H1 (cell line): ENCODE results near the gene TMEM250. TPM values are rescaled to one million over a fixed set of nuclear protein-coding genes. Genes with fewer than 3 reads are reported as not detected.

Experiments
- CTCF ChIA-PET: fragments of 300-600 bp; sonication (Branson Sonifier 250); formaldehyde crosslinking; loops from one replicate; lab custom pipeline; 2021; ENCODE audit not compliant: partially characterized antibody; lab: Charles Lee
- POLR2A ChIA-PET: fragments of 300-600 bp; sonication (Branson Sonifier 250); formaldehyde crosslinking; loops from one replicate; lab custom pipeline; 2021; ENCODE audit warnings: inconsistent platforms; ENCODE audit not compliant: partially characterized antibody; lab: Charles Lee
- DNase-seq, 2 experiments: peaks; one replicate each; pipeline versions ENCODE4 v3.0.0 to v3.0.0-alpha.2; 2010 to 2022; ENCODE audit warnings: low spot score in 2 of 2, low read depth in 1 of 2, mixed read lengths in 1 of 2
- FAIRE-seq: peaks from 2 replicates; lab custom pipeline; 2011; peaks lifted over from hg19 to GRCh38; lab: Jason Lieb, UNC
- H2AFZ ChIP-seq: 2 replicates; pipeline ENCODE4 v1.8.1; 2012; ENCODE audit warnings: low read length, inconsistent platforms
- H2AK5ac ChIP-seq: 2 replicates; pipeline ENCODE4 v1.6.1; 2013; ENCODE audit warnings: low read depth, low read length
- H2BK120ac ChIP-seq: replicated peaks from 2 replicates; pipeline ENCODE3; 2013; ENCODE audit warnings: low read depth, low read length, inconsistent platforms
- H2BK12ac ChIP-seq: 2 replicates; pipeline ENCODE4 v1.6.1; 2013; ENCODE audit warnings: low read depth, low read length
- H2BK15ac ChIP-seq: 2 replicates; pipeline ENCODE4 v1.6.1; 2013; ENCODE audit warnings: low read length
- H2BK20ac ChIP-seq: 2 replicates; pipeline ENCODE4 v1.6.1; 2013; ENCODE audit warnings: low read length
- H2BK5ac ChIP-seq: 2 replicates; pipeline ENCODE4 v1.6.1; 2013; ENCODE audit warnings: low read depth, low read length
- H3K14ac ChIP-seq: 2 replicates; pipeline ENCODE4 v1.6.1; 2013; ENCODE audit warnings: inconsistent platforms; ENCODE audit not compliant: insufficient read length
- H3K18ac ChIP-seq: 2 replicates; pipeline ENCODE4 v1.6.1; 2013; ENCODE audit warnings: low read length; ENCODE audit errors: extremely low read depth
- H3K23ac ChIP-seq: 2 replicates; pipeline ENCODE4 v1.6.1; 2013; ENCODE audit warnings: inconsistent platforms; ENCODE audit not compliant: insufficient read length
- H3K23me2 ChIP-seq: 2 replicates; pipeline ENCODE4 v1.6.1; 2013; ENCODE audit warnings: low read depth, low read length
- H3K27ac ChIP-seq: 2 replicates; pipeline ENCODE4 v1.6.1; 2011; ENCODE audit warnings: low read depth, low read length, inconsistent platforms
- H3K27me3 ChIP-seq, 4 experiments: replicated peaks in 1 of 4; 1 replicate in 1 of 4; 2 replicates in 3 of 4; pipeline versions ENCODE4 v1.6.1 to v1.8.1; 2011 to 2013; ENCODE audit warnings: low read length in 3 of 4, mild to moderate bottlenecking in 3 of 4, inconsistent platforms in 2 of 4, mixed read lengths in 2 of 4, moderate library complexity in 1 of 4; ENCODE audit not compliant: control insufficient read depth in 3 of 4, insufficient read depth in 3 of 4; ENCODE audit errors: extremely low read depth in 1 of 4
- H3K36me3 ChIP-seq, 4 experiments: 2 replicates each; pipeline versions ENCODE4 v1.6.1 to v1.8.1; 2011 to 2013; ENCODE audit warnings: mild to moderate bottlenecking in 4 of 4, low read length in 3 of 4, moderate library complexity in 2 of 4, control low read depth in 1 of 4, inconsistent platforms in 1 of 4; ENCODE audit not compliant: insufficient read depth in 4 of 4, control insufficient read depth in 2 of 4
- H3K4ac ChIP-seq: replicated peaks from 2 replicates; pipeline ENCODE3; 2013; ENCODE audit warnings: low read length, low read depth, mixed read lengths, inconsistent platforms; ENCODE audit not compliant: insufficient read length
- H3K4me1 ChIP-seq, 4 experiments: replicated peaks in 1 of 4; 1 replicate in 1 of 4; 2 replicates in 3 of 4; pipeline versions ENCODE4 v1.6.1 to v1.8.1; 2011 to 2013; ENCODE audit warnings: low read length in 3 of 4, inconsistent platforms in 2 of 4, mixed read lengths in 1 of 4; ENCODE audit not compliant: insufficient read depth in 4 of 4, control insufficient read depth in 3 of 4
- H3K4me2 ChIP-seq, 2 experiments: 2 replicates each; pipeline versions ENCODE4 v1.6.1 to v1.8.1; 2011 to 2013; ENCODE audit warnings: low read depth in 2 of 2, low read length in 2 of 2, control low read depth in 1 of 2, inconsistent platforms in 1 of 2, mild to moderate bottlenecking in 1 of 2; ENCODE audit not compliant: insufficient read depth in 1 of 2
- H3K4me3 ChIP-seq, 4 experiments: fragments of 200-600, 300-600 bp in 1 of 4; sonication (generic), shearing (Covaris generic), sonication (Bioruptor Twin) in 1 of 4; 2 replicates each; pipeline versions ENCODE4 v1.5.1 to v1.8.1; 2011 to 2016; ENCODE audit warnings: low read length in 4 of 4, low read depth in 3 of 4, control low read depth in 2 of 4, inconsistent platforms in 2 of 4, mild to moderate bottlenecking in 2 of 4, mixed read lengths in 1 of 4, moderate library complexity in 1 of 4; ENCODE audit not compliant: insufficient read depth in 2 of 4; ENCODE audit errors: extremely low read depth in 1 of 4
- H3K56ac ChIP-seq: replicated peaks from 2 replicates; pipeline ENCODE3; 2013; ENCODE audit warnings: low read depth, mild to moderate bottlenecking, mixed read lengths, low read length, inconsistent platforms; ENCODE audit not compliant: insufficient read length
- H3K79me1 ChIP-seq: 2 replicates; pipeline ENCODE4 v1.6.1; 2013; ENCODE audit warnings: low read depth, low read length, control low read depth
- H3K79me2 ChIP-seq, 2 experiments: 2 replicates each; pipeline versions ENCODE4 v1.6.1 to v1.8.1; 2012 to 2013; ENCODE audit warnings: low read length in 2 of 2, mild to moderate bottlenecking in 2 of 2, inconsistent platforms in 1 of 2; ENCODE audit not compliant: insufficient read depth in 2 of 2, control insufficient read depth in 1 of 2
- H3K9ac ChIP-seq, 4 experiments: replicated peaks in 1 of 4; 1 replicate in 1 of 4; 2 replicates in 3 of 4; pipeline versions ENCODE4 v1.6.1 to v1.8.1; 2011 to 2013; ENCODE audit warnings: low read depth in 3 of 4, low read length in 3 of 4, control low read depth in 2 of 4, mild to moderate bottlenecking in 2 of 4, moderate library complexity in 2 of 4, inconsistent platforms in 1 of 4; ENCODE audit errors: extremely low read depth in 1 of 4
- H3K9me3 ChIP-seq, 2 experiments: 2 replicates each; pipeline versions ENCODE4 v1.6.1 to v1.8.1; 2012 to 2013; ENCODE audit warnings: mild to moderate bottlenecking in 2 of 2, moderate library complexity in 2 of 2, control low read depth in 1 of 2, inconsistent platforms in 1 of 2, low read depth in 1 of 2, low read length in 1 of 2, mixed read lengths in 1 of 2; ENCODE audit not compliant: insufficient read depth in 2 of 2
- H4K20me1 ChIP-seq, 2 experiments: replicated peaks in 1 of 2; 2 replicates each; pipeline versions ENCODE3 to v1.8.1; 2011 to 2013; ENCODE audit warnings: inconsistent platforms in 2 of 2, low read length in 2 of 2, mild to moderate bottlenecking in 1 of 2; ENCODE audit not compliant: insufficient read depth in 2 of 2, control insufficient read depth in 1 of 2
- H4K5ac ChIP-seq: 2 replicates; pipeline ENCODE4 v1.6.1; 2013; ENCODE audit warnings: low read length, low read depth, mixed read lengths, inconsistent platforms; ENCODE audit not compliant: insufficient read length
- H4K8ac ChIP-seq: 2 replicates; pipeline ENCODE4 v1.8.0; 2013; ENCODE audit warnings: mild to moderate bottlenecking, moderate library complexity, low read length, inconsistent platforms; ENCODE audit not compliant: insufficient read depth; ENCODE audit errors: extremely low read depth
- H4K91ac ChIP-seq: replicated peaks from 2 replicates; pipeline ENCODE3; 2013; ENCODE audit warnings: low read length, mixed read lengths, inconsistent platforms; ENCODE audit not compliant: insufficient read length
- GABPA ChIP-seq: IDR thresholded peaks from 2 replicates; pipeline ENCODE4 v1.6.1; 2011; ENCODE audit warnings: mild to moderate bottlenecking, low read length, moderate library complexity, borderline replicate concordance; ENCODE audit not compliant: insufficient read depth
- KDM1A ChIP-seq: fragments of 200-600, 300-600 bp; sonication (generic); IDR thresholded peaks from 2 replicates; pipeline ENCODE4 v1.7.1; 2016; ENCODE audit warnings: mild to moderate bottlenecking, low read length, borderline replicate concordance
- RBBP5 ChIP-seq: IDR thresholded peaks from 2 replicates; pipeline ENCODE4 v1.7.1; 2012; ENCODE audit warnings: low read depth, mild to moderate bottlenecking, inconsistent platforms, low read length, moderate library complexity, borderline replicate concordance
- TCF12 ChIP-seq: IDR thresholded peaks from 2 replicates; pipeline ENCODE4 v1.6.1; 2011; ENCODE audit warnings: low read depth, mild to moderate bottlenecking, low read length
- WGBS, 2 experiments: shearing (Covaris generic) in 1 of 2; methylation state at CpG; one replicate each; pipeline versions ENCODE4 v1.1.6 to v1.1.7; 2013 to 2015; ENCODE audit warnings: low lambda C conversion rate in 2 of 2, mixed read lengths in 2 of 2, inconsistent platforms in 1 of 2, low coverage in 1 of 2, missing lambda C conversion rate in 1 of 2; ENCODE audit not compliant: insufficient replicate concordance in 2 of 2, insufficient coverage in 1 of 2, insufficient read length in 1 of 2; ENCODE audit errors: extremely low coverage in 1 of 2, missing lambda C conversion rate in 1 of 2; 5-methylcytosine and 5-hydroxymethylcytosine counted together
- polyA plus RNA-seq, 7 experiments: library from polyadenylated mRNA; depleted of rRNA in 3 of 7; stranded (reverse) in 5 of 7; unstranded in 2 of 7; fragments of >200 nt in 5 of 7; fragments of 200-250 nt in 2 of 7; gene quantifications; 1 replicate in 5 of 7; 2 replicates in 1 of 7; 4 replicates in 1 of 7; pipeline versions ENCODE4 v1.2.1 to v1.2.3, GENCODE V29; 2011 to 2013; ENCODE audit warnings: missing spikeins in 2 of 7, mixed read lengths in 2 of 7
- total RNA-seq: library from RNA; stranded (reverse); fragmentation: NEBNext Ultra II Directional; extraction: Animal tissue kit (Norgen Biotek cat#: 25700); gene quantifications from 2 replicates; pipeline ENCODE4 v1.2.1, GENCODE V29; 2021

Gene TMEM250
- total and polyA plus RNA-seq, 2 of the 8 experiments (the other 6 are each of a cell fraction or from before 2014, with no cell fraction given), result 22.3 to 34.9 TPM

DNA sequence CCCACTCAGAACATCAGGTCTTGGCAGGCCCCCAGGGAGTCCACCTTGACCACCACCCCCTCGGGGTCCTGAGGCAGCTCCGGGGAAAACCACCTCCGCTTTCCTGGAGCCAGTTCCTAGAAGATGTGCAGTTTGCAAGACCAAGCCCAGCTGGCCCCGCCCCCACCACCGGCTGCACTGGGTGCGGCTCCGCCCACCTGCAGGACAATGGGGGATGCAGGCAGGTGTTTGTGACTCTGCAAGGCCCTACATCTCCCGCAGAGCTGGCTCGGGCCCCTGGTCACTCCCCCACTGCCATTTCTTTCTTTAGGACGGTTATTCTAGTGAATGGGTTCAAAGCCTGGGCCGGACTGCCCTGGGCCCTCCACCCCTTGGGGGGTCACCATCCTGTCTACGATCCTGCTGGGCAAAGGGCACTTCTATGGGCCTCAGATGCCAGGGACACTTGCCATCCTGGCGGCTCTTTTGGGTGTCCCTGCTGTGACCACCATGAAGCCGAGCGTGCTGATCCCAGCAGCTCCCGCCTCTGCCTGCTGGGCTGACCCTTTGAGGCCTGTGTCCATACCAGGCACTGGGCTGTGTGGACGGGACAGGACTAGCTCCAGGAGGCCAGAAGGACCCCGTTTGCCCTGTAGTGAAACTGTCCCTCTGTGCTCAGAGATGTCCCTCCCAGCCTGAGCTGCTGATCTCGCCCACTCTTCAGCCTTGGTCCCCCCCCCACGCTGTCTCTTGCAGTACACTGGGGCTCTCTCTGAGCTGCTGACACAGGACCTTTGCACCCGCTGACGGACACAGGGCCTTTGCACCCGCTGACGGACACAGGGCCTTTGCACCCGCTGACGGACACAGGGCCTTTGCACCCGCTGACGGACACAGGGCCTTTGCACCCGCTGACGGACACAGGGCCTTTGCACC, 17.7 kb downstream of the TMEM250 start:
- H3K18ac ChIP-seq, result peak overlapping the region; percentile 36
- H3K23me2 ChIP-seq, result no peaks in the 10 kb centered on the region
- H4K5ac ChIP-seq, result peak overlapping the region; percentile 6
- TF ChIP-seq RBBP5, result no peak
- TF ChIP-seq TCF12, result peak; percentile 49; the same call in 1 of the 2 replicates
- TF ChIP-seq GABPA, result no peak
- TF ChIP-seq KDM1A, result no peak
- H2AK5ac ChIP-seq, result no peak overlapping the region
- no peak overlapping the region; the same call in 1 of the 2 replicates for H4K8ac ChIP-seq
- FAIRE-seq (no peak), DNase-seq (peak in 1 of 2 experiments; percentile 90)
- no peak overlapping the region for H3K27ac ChIP-seq
- no peaks in the 10 kb centered on the region for H3K79me1 ChIP-seq
- no peak overlapping the region for H3K56ac ChIP-seq
- H3K27me3 ChIP-seq, result peaks cover 0 to 8% (median 4%) of the 10 kb centered on the region in 4 experiments; a peak in 6 of 7 replicates
- H3K9ac ChIP-seq, result no peak overlapping the region
- peak overlapping the region; percentile 81 for H4K91ac ChIP-seq
- no peaks in the 10 kb centered on the region for H3K36me3 ChIP-seq
- peak overlapping the region; percentile 90; the same call in 1 of the 2 replicates for H2BK12ac ChIP-seq
- no peak overlapping the region for H3K23ac ChIP-seq
- 67% methylated on average over 22 of the region's 30 CpGs; no CpG with 5 or more reads in 1 of the 2 experiments for WGBS, 2 experiments
- ChIA-PET POLR2A (interaction anchor here (1.0 to 1.3 kb wide), 3 partner anchors 8 to 20 kb away, joined by 5 to 6 read pairs (median 5); no protein-coding TSS in a partner anchor), CTCF (interaction anchor here (0.6 to 2.0 kb wide), 10 partner anchors 10 to 132 kb away, joined by 3 to 9 read pairs (median 4); no protein-coding TSS in a partner anchor)
- peak overlapping the region; percentile 7 to 38; a peak in 2 of 4 replicates for H3K4me2 ChIP-seq
- peaks cover 0 to 2% of the 10 kb centered on the region in 2 experiments for H4K20me1 ChIP-seq
- H3K79me2 ChIP-seq, result no peaks in the 10 kb centered on the region
- H3K4ac ChIP-seq, result no peak overlapping the region
- H2BK5ac ChIP-seq, result peak overlapping the region; percentile 75; the same call in 1 of the 2 replicates
- H2BK120ac ChIP-seq, result peak overlapping the region; percentile 61
- H3K4me1 ChIP-seq, result peaks cover 3 to 41% (median 28%) of the 10 kb centered on the region in 4 experiments
- H2AFZ ChIP-seq, result no peak overlapping the region
- H3K9me3 ChIP-seq, result no peaks in the 10 kb centered on the region
- H3K14ac ChIP-seq, result no peak overlapping the region
- H3K4me3 ChIP-seq, result no peak overlapping the region
- peak overlapping the region; percentile 90 for H2BK20ac ChIP-seq
- H2BK15ac ChIP-seq, result 0 out of 2 replicates have a peak overlapping the region, but pooled peaks have one; percentile 53
